Right lobe of liver (tissue), 4 donors: ENCODE data around the gene DCTN5.

ENCODE experiments used
- CTCF ChIP-seq, 4 donors: fragments of 200-600 bp in 3 of 4; fragments of 450-650 bp in 1 of 4; IDR thresholded peaks; one replicate each; pipeline versions ENCODE4 v1.5.1 to v1.8.0; 2016 to 2022; ENCODE audit warnings: antibody characterized with exemption in 4 of 4, mild to moderate bottlenecking in 2 of 4
- POLR2A ChIP-seq: fragments of 450-650 bp; IDR thresholded peaks from one replicate; pipeline ENCODE4 v1.6.1; 2017; ENCODE audit warnings: antibody characterized with exemption, mild to moderate bottlenecking
- donor health status: DM: no; HTN: no; CAD: no.
- donor health status: DM: no; HTN: no; CAD: no.
- donor health status: DM: no; HTN: yes; CAD: no.

GRCh38 chr16:23691483-23692189 lies 50.4 kb downstream of the DCTN5 start:
- TF ChIP-seq CTCF (IDR thresholded peaks at IDR 0.05): no peak
- no peak for TF ChIP-seq POLR2A
